Coronary artery (tissue), 2 donors: ENCODE measurements around the gene TPRN.

ENCODE experiments used
- DNase-seq: peaks from one replicate; pipeline ENCODE4 v3.0.0-alpha.2; 2017; ENCODE audit warnings: low spot score
- H3K27ac ChIP-seq, 2 donors: fragments of 200-600 bp; sonication (generic); one replicate each; pipeline ENCODE4 v1.5.1; 2016 to 2019
- H3K4me3 ChIP-seq: fragments of 200-600 bp; sonication (generic); 2 replicates; pipeline ENCODE4 v1.5.1; 2016; ENCODE audit warnings: mild to moderate bottlenecking, moderate library complexity
- CTCF ChIP-seq: fragments of 200-600 bp; sonication (generic); IDR thresholded peaks from one replicate; pipeline ENCODE4 v1.5.1; 2019; ENCODE audit warnings: antibody characterized with exemption

The TPRN gene

GRCh38 chr9:137168904-137169856 is 31.4 kb downstream of the TPRN start:
- H3K4me3 ChIP-seq: peak overlapping the region; percentile 67
- no peak for TF ChIP-seq CTCF
- DNase-seq: no peak
- no peak overlapping the region for H3K27ac ChIP-seq

- H3K4me3 ChIP-seq: peak overlapping the region; percentile 67
- TF ChIP-seq CTCF: no peak
- DNase-seq: no peak
- H3K27ac ChIP-seq: no peak overlapping the region
These were observed 32.0 kb downstream of the TPRN start for GRCh38 chr9:137168573-137168903.

- no peak for TF ChIP-seq CTCF
- no peak for DNase-seq
- no peak overlapping the region for H3K27ac ChIP-seq
- H3K4me3 ChIP-seq: peak overlapping the region; percentile 67
These were observed 32.6 kb downstream of the TPRN start for GRCh38 chr9:137167747-137168572.

GRCh38 chr9:137167277-137167746 is 33.2 kb downstream of the TPRN start:
- H3K4me3 ChIP-seq: peak overlapping the region; percentile 67
- H3K27ac ChIP-seq: no peak overlapping the region
- DNase-seq: no peak
- no peak for TF ChIP-seq CTCF

GRCh38 chr9:137166380-137167229 is 33.9 kb downstream of the TPRN start:
- no peak overlapping the region for H3K4me3 ChIP-seq
- H3K27ac ChIP-seq: no peak overlapping the region
- DNase-seq: no peak
- no peak for TF ChIP-seq CTCF

- Histone ChIP-seq H3K27ac (no peak overlapping the region), H3K4me3 (no peak overlapping the region)
- TF ChIP-seq CTCF: no peak
- DNase-seq: no peak
These were observed 35.2 kb downstream of the TPRN start for GRCh38 chr9:137165250-137165836.
